GM15510 (cell line): ENCODE measurements around the gene ANO2.

ENCODE experiments used
- POLR2A ChIP-seq: IDR thresholded peaks from 3 replicates; pipeline ENCODE4 v1.6.1; 2011; ENCODE audit warnings: borderline replicate concordance; ENCODE audit not compliant: insufficient read length; ENCODE audit errors: extremely low read depth

Gene ANO2

GRCh38 chr12:5654019-5654418, 291.0 kb downstream of the ANO2 start:
- TF ChIP-seq POLR2A, result no peak

GRCh38 chr12:5650829-5651461, 294.1 kb downstream of the ANO2 start:
- TF ChIP-seq POLR2A, result no peak

GRCh38 chr12:5650281-5650680, 294.8 kb downstream of the ANO2 start:
- TF ChIP-seq POLR2A, result no peak

- no peak for TF ChIP-seq POLR2A
Measured at GRCh38 chr12:5648692-5649359, 296.2 kb downstream of the ANO2 start.

- TF ChIP-seq POLR2A, result no peak
Measured at GRCh38 chr12:5643266-5643665, 301.8 kb downstream of the ANO2 start.

- no peak for TF ChIP-seq POLR2A
Measured at GRCh38 chr12:5637698-5638097, 307.4 kb downstream of the ANO2 start.

GRCh38 chr12:5636907-5637306, 308.2 kb downstream of the ANO2 start:
- no peak for TF ChIP-seq POLR2A

GRCh38 chr12:5633106-5633505, 312.0 kb downstream of the ANO2 start:
- no peak for TF ChIP-seq POLR2A

- no peak for TF ChIP-seq POLR2A
Measured at GRCh38 chr12:5632453-5632852, 312.6 kb downstream of the ANO2 start.

GRCh38 chr12:5631497-5631896, 313.6 kb downstream of the ANO2 start:
- TF ChIP-seq POLR2A, result no peak

GRCh38 chr12:5630726-5631125, 314.3 kb downstream of the ANO2 start:
- no peak for TF ChIP-seq POLR2A

GRCh38 chr12:5628501-5628900, 316.6 kb downstream of the ANO2 start:
- TF ChIP-seq POLR2A, result no peak

GRCh38 chr12:5627053-5627630, 317.9 kb downstream of the ANO2 start:
- TF ChIP-seq POLR2A, result no peak

GRCh38 chr12:5626151-5626550, 318.9 kb downstream of the ANO2 start:
- no peak for TF ChIP-seq POLR2A

GRCh38 chr12:5624486-5625272, 320.4 kb downstream of the ANO2 start:
- TF ChIP-seq POLR2A, result no peak
